Smooth muscle cell (in vitro differentiated cells): ENCODE results near the gene DNAJC17. TPM values are rescaled to one million over a fixed set of nuclear protein-coding genes. Genes with fewer than 3 reads are reported as not detected.

Experiments
- DNase-seq: peaks from one replicate; lab custom pipeline; 2025; ENCODE audit not compliant: unreplicated experiment; lab: John Stamatoyannopoulos, UW
- H2AFZ ChIP-seq: fragments of 200-600 bp; sonication (generic); 2 replicates; pipeline ENCODE4 v1.6.0; 2016; ENCODE audit warnings: antibody characterized with exemption, low read depth, mild to moderate bottlenecking
- H3F3A ChIP-seq: fragments of 200-600 bp; sonication (generic); 2 replicates; pipeline ENCODE4 v1.6.0; 2017; ENCODE audit warnings: antibody characterized with exemption, low read depth
- H3K27ac ChIP-seq: fragments of 200-600 bp; sonication (generic); 2 replicates; pipeline ENCODE4 v1.5.1; 2016; ENCODE audit warnings: low read depth, mild to moderate bottlenecking
- H3K27me3 ChIP-seq: fragments of 200-600 bp; sonication (generic); 2 replicates; pipeline ENCODE4 v1.6.1; 2016; ENCODE audit warnings: low read depth, mild to moderate bottlenecking
- H3K36me3 ChIP-seq: fragments of 200-600 bp; sonication (generic); 2 replicates; pipeline ENCODE4 v1.5.1; 2016; ENCODE audit warnings: low read depth
- H3K4me1 ChIP-seq: fragments of 200-600 bp; sonication (generic); 2 replicates; pipeline ENCODE4 v1.5.1; 2016; ENCODE audit warnings: low read depth
- H3K4me2 ChIP-seq: fragments of 200-600 bp; sonication (generic); 2 replicates; pipeline ENCODE4 v1.6.0; 2016; ENCODE audit warnings: mild to moderate bottlenecking
- H3K4me3 ChIP-seq: fragments of 200-600 bp; sonication (generic); 2 replicates; pipeline ENCODE4 v1.5.1; 2016; ENCODE audit warnings: mild to moderate bottlenecking
- H3K79me2 ChIP-seq: fragments of 200-600 bp; sonication (generic); 2 replicates; pipeline ENCODE4 v1.6.0; 2016; ENCODE audit warnings: low read depth, mild to moderate bottlenecking
- H3K9ac ChIP-seq: fragments of 200-600 bp; sonication (generic); 2 replicates; pipeline ENCODE4 v1.6.0; 2016; ENCODE audit warnings: low read depth
- H3K9me3 ChIP-seq: fragments of 200-600 bp; sonication (generic); replicated peaks from 2 replicates; pipeline ENCODE4 v1.5.1; 2016; ENCODE audit warnings: low read depth
- H4K20me1 ChIP-seq: fragments of 200-600 bp; sonication (generic); 2 replicates; pipeline ENCODE4 v1.6.0; 2016; ENCODE audit warnings: low read depth
- CTCF ChIP-seq: fragments of 200-600 bp; sonication (generic); IDR thresholded peaks from 2 replicates; pipeline ENCODE4 v1.5.1; 2017; ENCODE audit warnings: borderline replicate concordance, mild to moderate bottlenecking, antibody characterized with exemption; ENCODE audit not compliant: insufficient read depth, poor library complexity, severe bottlenecking
- WGBS: methylation state at CpG from one replicate; pipeline ENCODE4 v1.1.7; 2016; ENCODE audit warnings: low lambda C conversion rate; 5-methylcytosine and 5-hydroxymethylcytosine counted together
- polyA plus RNA-seq: library from polyadenylated mRNA; unstranded; fragments of >200 nt; fragmentation: Nextera tagmentation; extraction: Ambion mirVana; gene quantifications from 2 replicates; pipeline ENCODE4 v1.2.1, GENCODE V29; 2016
- total RNA-seq: library from RNA; depleted of rRNA; stranded (reverse); fragments of >200 nt; gene quantifications from 2 replicates; pipeline ENCODE4 v1.2.3, GENCODE V29; 2014

DNAJC17 gene
- total and polyA plus RNA-seq, 2 experiments from 2014 or later = 25.0 to 33.6 TPM

GRCh38 chr15:40771242-40771641 is 36.0 kb downstream of the DNAJC17 start:
- no peaks in the 10 kb centered on the region for H3K36me3 ChIP-seq
- H3K4me3 ChIP-seq = no peak overlapping the region
- TF ChIP-seq CTCF = no peak
- no peaks in the 10 kb centered on the region for H3K27me3 ChIP-seq
- no peak overlapping the region for H2AFZ ChIP-seq
- H3K4me1 ChIP-seq = no peaks in the 10 kb centered on the region
- H3K27ac ChIP-seq = no peak overlapping the region
- no peaks in the 10 kb centered on the region for H3K79me2 ChIP-seq
- H3K9ac ChIP-seq = no peak overlapping the region
- no peak overlapping the region for H3K4me2 ChIP-seq
- no peaks in the 10 kb centered on the region for H4K20me1 ChIP-seq
- H3K9me3 ChIP-seq = no peaks in the 10 kb centered on the region
- H3F3A ChIP-seq = no peaks in the 10 kb centered on the region
- DNase-seq = no peak
- 96% methylated on average over 5 of the region's 5 CpGs for WGBS

- Histone ChIP-seq H3K36me3 (no peaks in the 10 kb centered on the region), H4K20me1 (no peaks in the 10 kb centered on the region), H3K4me2 (no peak overlapping the region), H2AFZ (no peak overlapping the region), H3K9ac (no peak overlapping the region), H3K9me3 (no peaks in the 10 kb centered on the region), H3K27me3 (no peaks in the 10 kb centered on the region), H3F3A (no peaks in the 10 kb centered on the region), H3K4me3 (no peak overlapping the region), H3K4me1 (peaks cover under 1% of the 10 kb centered on the region), H3K27ac (no peak overlapping the region), H3K79me2 (no peaks in the 10 kb centered on the region)
- DNase-seq = no peak
- no peak for TF ChIP-seq CTCF
- WGBS = 94% methylated on average over 17 of the region's 17 CpGs
Observed at GRCh38 chr15:40770147-40770721, 37.0 kb downstream of the DNAJC17 start.

- 82% methylated on average over 28 of the region's 28 CpGs for WGBS
- H3K27ac ChIP-seq = no peak within 1 kb of the TSS
Observed at GRCh38 chr15:40769274-40770146, 37.8 kb downstream of the DNAJC17 start, which contains the start of gene C15orf62. Gene C15orf62, plus strand, starts transcription at chr15:40769980. Its CDS starts 516 bp downstream, at chr15:40770496.

More at GRCh38 chr15:40769274-40770146, 37.8 kb downstream of the DNAJC17 start, which contains the start of gene C15orf62:
- DNase-seq = no peak
- no peak for TF ChIP-seq CTCF
- H2AFZ ChIP-seq = no peak within 1 kb of the TSS
- H3K79me2 ChIP-seq = no peaks in the 10 kb centered on the region
- peaks cover 7% of the 10 kb centered on the region for H3K4me1 ChIP-seq
- no peak within 1 kb of the TSS for H3K9ac ChIP-seq
- H3F3A ChIP-seq = peaks cover 4% of the 10 kb centered on the region
- no peaks in the 10 kb centered on the region for H3K36me3 ChIP-seq
- H3K4me3 ChIP-seq = no peak within 1 kb of the TSS
- H3K4me2 ChIP-seq = no peak within 1 kb of the TSS
- no peaks in the 10 kb centered on the region for H3K9me3 ChIP-seq
- H4K20me1 ChIP-seq = no peaks in the 10 kb centered on the region
- H3K27me3 ChIP-seq = no peaks in the 10 kb centered on the region
